Common myeloid progenitor, CD34-positive (primary cell): ENCODE measurements around the gene FAM200B.

Experiments used
- CTCF ChIA-PET: fragments of 350-600 bp; sonication (Branson Sonifier 250); formaldehyde crosslinking; loops from one replicate; lab custom pipeline; 2021; ENCODE audit warnings: antibody characterized with exemption; lab: Charles Lee
- POLR2A ChIA-PET: fragments of 350-600 bp; sonication (Branson Sonifier 250); formaldehyde crosslinking; loops from one replicate; lab custom pipeline; 2021; ENCODE audit warnings: antibody characterized with exemption; lab: Charles Lee
- DNase-seq, 3 donors: peaks; one replicate each; pipeline versions ENCODE4 v3.0.0 to v3.0.0-alpha.2; 2013
- H3K27ac ChIP-seq, 2 experiments: 1 replicate in 1 of 2; 2 replicates in 1 of 2; pipeline ENCODE4 v1.7.0; 2013; ENCODE audit warnings: inconsistent platforms in 2 of 2, low read length in 2 of 2, mild to moderate bottlenecking in 2 of 2, low read depth in 1 of 2, moderate library complexity in 1 of 2; ENCODE audit not compliant: severe bottlenecking in 2 of 2, insufficient read depth in 1 of 2, poor library complexity in 1 of 2
- H3K27me3 ChIP-seq, 5 experiments: replicated peaks in 2 of 5; 1 replicate in 3 of 5; 2 replicates in 2 of 5; pipeline versions ENCODE4 v1.6.1 to v1.7.0; 2013; ENCODE audit warnings: low read length in 4 of 5, mild to moderate bottlenecking in 2 of 5, moderate library complexity in 2 of 5, inconsistent platforms in 1 of 5; ENCODE audit not compliant: insufficient read depth in 5 of 5, control insufficient read depth in 4 of 5
- H3K36me3 ChIP-seq, 4 experiments: 1 replicate in 2 of 4; 2 replicates in 2 of 4; pipeline versions ENCODE4 v1.6.1 to v1.7.0; 2013; ENCODE audit warnings: low read length in 3 of 4, control low read depth in 1 of 4, mild to moderate bottlenecking in 1 of 4; ENCODE audit not compliant: control insufficient read depth in 4 of 4, insufficient read depth in 4 of 4
- H3K4me1 ChIP-seq, 4 experiments: 1 replicate in 3 of 4; 2 replicates in 1 of 4; pipeline versions ENCODE4 v1.6.1 to v1.7.1; 2013; ENCODE audit warnings: low read length in 3 of 4, mild to moderate bottlenecking in 3 of 4, control low read depth in 1 of 4, inconsistent platforms in 1 of 4, moderate library complexity in 1 of 4; ENCODE audit not compliant: control insufficient read depth in 4 of 4, insufficient read depth in 4 of 4; ENCODE audit errors: control extremely low read depth in 1 of 4
- H3K4me3 ChIP-seq, 7 experiments: 1 replicate in 4 of 7; 2 replicates in 3 of 7; pipeline versions ENCODE4 v1.5.1 to v1.7.0; 2013; ENCODE audit warnings: mild to moderate bottlenecking in 7 of 7, low read length in 6 of 7, moderate library complexity in 6 of 7, inconsistent platforms in 2 of 7, low read depth in 2 of 7, control low read depth in 1 of 7; ENCODE audit not compliant: insufficient read depth in 4 of 7, control insufficient read depth in 1 of 7; ENCODE audit errors: extremely low read depth in 1 of 7
- H3K9me3 ChIP-seq, 5 experiments: 1 replicate in 4 of 5; 2 replicates in 1 of 5; pipeline versions ENCODE4 v1.6.1 to v1.7.1; 2013; ENCODE audit warnings: low read length in 4 of 5, mild to moderate bottlenecking in 2 of 5, inconsistent platforms in 1 of 5, low read depth in 1 of 5, moderate library complexity in 1 of 5; ENCODE audit not compliant: control insufficient read depth in 4 of 5, insufficient read depth in 2 of 5; ENCODE audit errors: control extremely low read depth in 1 of 5
- WGBS: methylation state at CpG from one replicate; pipeline ENCODE4 v1.1.5; 2013; ENCODE audit not compliant: insufficient coverage; 5-methylcytosine and 5-hydroxymethylcytosine counted together

Gene FAM200B

DNA sequence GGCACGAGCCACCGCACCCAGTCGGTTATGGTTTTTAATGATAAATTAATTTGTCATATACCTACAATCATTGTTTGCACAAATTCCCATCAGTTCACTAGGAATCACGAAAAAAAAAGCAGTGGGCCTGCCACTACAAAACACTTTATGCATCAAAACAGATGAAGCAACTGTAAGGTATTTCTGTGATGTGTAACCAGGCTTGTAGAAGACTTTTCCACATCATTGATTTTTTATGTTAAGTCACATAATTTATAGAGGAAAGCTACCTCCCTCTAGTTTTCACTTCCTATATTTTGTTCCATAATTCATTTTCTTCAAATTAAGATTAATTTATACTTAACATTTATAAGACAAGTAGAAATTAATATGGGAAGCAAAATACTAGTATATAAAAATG is 6.7 kb upstream of the FAM200B start:
- DNase-seq: no peak
- no peak overlapping the region for H3K27ac ChIP-seq
- ChIA-PET CTCF (interaction anchor here (1.7 kb wide), 1 partner anchor 30 kb away, joined by 3 read pairs; no protein-coding TSS in a partner anchor), POLR2A (interaction anchor here (0.7 kb wide), 1 partner anchor 17 kb away, joined by 3 read pairs; no protein-coding TSS in a partner anchor)
- peaks cover 0 to 4% (median 0%) of the 10 kb centered on the region in 4 experiments for H3K36me3 ChIP-seq
- no CpG with 5 or more reads among the region's 4 CpGs for WGBS
- no peaks in the 10 kb centered on the region for H3K27me3 ChIP-seq
- H3K9me3 ChIP-seq: no peaks in the 10 kb centered on the region
- peaks cover 2 to 10% (median 6%) of the 10 kb centered on the region in 4 experiments for H3K4me1 ChIP-seq
- H3K4me3 ChIP-seq: no peak overlapping the region

DNA sequence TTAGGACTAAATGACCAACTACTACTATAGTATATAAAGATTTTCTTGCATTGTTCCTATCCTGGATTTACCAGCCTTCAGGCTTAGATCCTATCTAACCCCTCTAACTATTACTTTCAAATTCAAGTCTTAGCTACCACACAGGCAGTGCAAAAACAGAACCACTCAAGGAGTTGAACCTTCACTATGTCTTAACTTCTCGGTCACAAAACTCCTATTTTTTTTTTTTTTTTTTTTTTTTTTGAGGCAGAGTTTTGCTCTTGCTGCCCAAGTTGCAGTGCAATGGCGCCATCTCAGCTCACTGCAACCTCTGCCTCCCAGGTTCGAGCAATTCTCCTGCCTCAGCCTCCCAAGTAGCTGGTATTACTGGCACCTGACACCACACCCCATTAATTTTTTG is 6.3 kb upstream of the FAM200B start:
- WGBS: 100% methylated on average over 1 of the region's 3 CpGs
- H3K9me3 ChIP-seq: no peaks in the 10 kb centered on the region
- no peak overlapping the region for H3K4me3 ChIP-seq
- ChIA-PET CTCF (interaction anchor here (1.2 to 1.7 kb wide), 2 partner anchors 13 to 30 kb away, joined by 3 read pairs; no protein-coding TSS in a partner anchor), POLR2A (interaction anchor here (0.7 kb wide), 1 partner anchor 18 kb away, joined by 3 read pairs; no protein-coding TSS in a partner anchor)
- no peak overlapping the region for H3K27ac ChIP-seq
- peak in 2 of 3 donors; percentile 20 to 24 for DNase-seq
- peaks cover 4 to 14% (median 10%) of the 10 kb centered on the region in 4 experiments for H3K4me1 ChIP-seq
- H3K36me3 ChIP-seq: peaks cover 0 to 4% (median 0%) of the 10 kb centered on the region in 4 experiments
- H3K27me3 ChIP-seq: no peaks in the 10 kb centered on the region

DNA sequence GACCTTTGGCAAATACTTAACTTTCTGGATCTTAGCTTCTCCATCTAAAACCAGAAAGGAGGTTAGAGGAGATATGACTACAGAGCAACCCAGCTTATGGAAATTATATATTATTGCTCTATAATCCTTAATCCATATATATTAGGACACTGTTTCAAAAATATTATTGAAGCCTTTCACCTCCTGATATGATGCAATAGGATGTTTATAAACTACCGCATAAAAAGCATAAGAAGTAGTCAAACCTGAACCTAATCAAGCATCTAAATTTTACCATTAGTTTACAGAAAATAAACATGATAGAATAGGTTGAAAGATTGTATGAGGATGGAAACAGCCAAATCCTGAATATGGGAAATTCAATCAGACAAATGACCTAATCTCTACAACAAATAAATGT is 5.6 kb upstream of the FAM200B start:
- Histone ChIP-seq H3K36me3 (peaks cover 0 to 4% (median 0%) of the 10 kb centered on the region in 4 experiments), H3K4me3 (no peak overlapping the region), H3K9me3 (no peaks in the 10 kb centered on the region), H3K27me3 (no peaks in the 10 kb centered on the region), H3K27ac (no peak overlapping the region), H3K4me1 (peaks cover 4 to 17% (median 11%) of the 10 kb centered on the region in 4 experiments)
- no CpG with 5 or more reads among the region's 1 CpG for WGBS
- POLR2A ChIA-PET: no interaction called here
- no peak for DNase-seq
- CTCF ChIA-PET: interaction anchor here (0.7 to 1.7 kb wide), 4 partner anchors 9 to 81 kb away, joined by 3 to 5 read pairs (median 3); no protein-coding TSS in a partner anchor

GRCh38 chr4:15676899-15677298 is 4.7 kb upstream of the FAM200B start:
- Histone ChIP-seq H3K36me3 (peaks cover 0 to 4% (median 0%) of the 10 kb centered on the region in 4 experiments), H3K4me1 (peaks cover 6 to 19% (median 11%) of the 10 kb centered on the region in 4 experiments), H3K27ac (no peak overlapping the region), H3K27me3 (no peaks in the 10 kb centered on the region), H3K4me3 (no peak overlapping the region), H3K9me3 (no peaks in the 10 kb centered on the region)
- DNase-seq: no peak
- no CpG with 5 or more reads among the region's 6 CpGs for WGBS
- ChIA-PET CTCF (interaction anchor here (1.2 to 1.7 kb wide), 2 partner anchors 10 to 32 kb away, joined by 3 read pairs; no protein-coding TSS in a partner anchor), POLR2A (no interaction called here)

DNA sequence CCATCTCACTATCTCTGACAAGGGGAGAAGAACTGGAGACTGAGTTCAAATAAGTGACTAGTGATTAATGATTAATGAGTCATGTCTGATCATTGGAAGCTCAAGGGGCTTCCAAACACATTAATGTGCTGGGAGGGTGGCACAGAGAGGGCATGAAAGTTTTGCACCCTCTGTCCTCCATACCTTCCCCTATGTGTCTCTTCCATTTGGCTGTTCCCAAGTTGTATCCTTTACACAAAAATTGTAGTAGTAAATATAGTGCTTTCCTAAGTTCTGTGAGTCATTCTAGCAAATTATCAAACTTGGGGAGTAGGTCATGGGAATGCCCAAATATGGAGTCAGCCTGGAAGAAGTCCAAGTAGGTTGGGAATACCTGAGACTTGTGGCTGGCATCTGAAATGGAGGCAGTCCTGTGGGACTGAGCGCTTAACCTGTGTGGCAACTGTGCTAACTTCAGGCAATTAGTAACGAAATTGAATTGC is 4.1 kb upstream of the FAM200B start:
- 100% methylated on average over 1 of the region's 2 CpGs for WGBS
- no peak for DNase-seq
- CTCF ChIA-PET: interaction anchor here (1.2 kb wide), 1 partner anchor 10 kb away, joined by 3 read pairs; no protein-coding TSS in a partner anchor

DNA sequence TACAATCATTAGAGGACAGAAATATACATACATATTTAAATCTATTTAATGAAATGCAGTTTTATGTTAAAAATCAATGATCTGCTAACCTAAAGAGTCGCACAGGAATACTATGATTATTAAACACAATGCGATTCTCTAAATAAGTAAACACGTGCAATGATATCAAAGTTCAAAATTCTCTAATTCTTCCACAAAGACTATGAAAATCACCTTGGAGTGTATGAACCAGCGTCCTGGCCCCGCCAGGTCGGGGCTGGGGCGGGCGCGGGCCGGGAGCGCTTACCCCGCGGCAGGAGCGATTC is 608 bp upstream of the FAM200B start:
- under 1% methylated on average over 12 of the region's 14 CpGs for WGBS
- Histone ChIP-seq H3K9me3 (no peaks in the 10 kb centered on the region), H3K36me3 (peaks cover 0 to 5% (median 2%) of the 10 kb centered on the region in 4 experiments), H3K4me1 (peaks cover 13 to 30% (median 19%) of the 10 kb centered on the region in 4 experiments), H3K4me3 (peak overlapping the region; percentile 79 to 99 (median 94)), H3K27me3 (no peaks in the 10 kb centered on the region), H3K27ac (peak overlapping the region in 1 of 2 experiments; percentile 92)
- DNase-seq: no peak
- ChIA-PET POLR2A (interaction anchor here (0.7 kb wide), 2 partner anchors 22 to 25 kb away, joined by 3 read pairs; no protein-coding TSS in a partner anchor), CTCF (interaction anchor here (0.9 to 2.2 kb wide), 5 partner anchors 9 to 210 kb away, joined by 3 to 6 read pairs (median 3); no protein-coding TSS in a partner anchor)

More for the DNA sequence above, 4.1 kb upstream of the FAM200B start:
- Histone ChIP-seq H3K9me3 (no peaks in the 10 kb centered on the region), H3K27ac (no peak overlapping the region), H3K36me3 (peaks cover 0 to 4% (median 0%) of the 10 kb centered on the region in 4 experiments), H3K4me3 (no peak overlapping the region), H3K4me1 (peaks cover 7 to 24% (median 13%) of the 10 kb centered on the region in 4 experiments), H3K27me3 (no peaks in the 10 kb centered on the region)
- POLR2A ChIA-PET: no interaction called here
